Measurements from ENCODE around the gene MAP2K3.

DNA sequence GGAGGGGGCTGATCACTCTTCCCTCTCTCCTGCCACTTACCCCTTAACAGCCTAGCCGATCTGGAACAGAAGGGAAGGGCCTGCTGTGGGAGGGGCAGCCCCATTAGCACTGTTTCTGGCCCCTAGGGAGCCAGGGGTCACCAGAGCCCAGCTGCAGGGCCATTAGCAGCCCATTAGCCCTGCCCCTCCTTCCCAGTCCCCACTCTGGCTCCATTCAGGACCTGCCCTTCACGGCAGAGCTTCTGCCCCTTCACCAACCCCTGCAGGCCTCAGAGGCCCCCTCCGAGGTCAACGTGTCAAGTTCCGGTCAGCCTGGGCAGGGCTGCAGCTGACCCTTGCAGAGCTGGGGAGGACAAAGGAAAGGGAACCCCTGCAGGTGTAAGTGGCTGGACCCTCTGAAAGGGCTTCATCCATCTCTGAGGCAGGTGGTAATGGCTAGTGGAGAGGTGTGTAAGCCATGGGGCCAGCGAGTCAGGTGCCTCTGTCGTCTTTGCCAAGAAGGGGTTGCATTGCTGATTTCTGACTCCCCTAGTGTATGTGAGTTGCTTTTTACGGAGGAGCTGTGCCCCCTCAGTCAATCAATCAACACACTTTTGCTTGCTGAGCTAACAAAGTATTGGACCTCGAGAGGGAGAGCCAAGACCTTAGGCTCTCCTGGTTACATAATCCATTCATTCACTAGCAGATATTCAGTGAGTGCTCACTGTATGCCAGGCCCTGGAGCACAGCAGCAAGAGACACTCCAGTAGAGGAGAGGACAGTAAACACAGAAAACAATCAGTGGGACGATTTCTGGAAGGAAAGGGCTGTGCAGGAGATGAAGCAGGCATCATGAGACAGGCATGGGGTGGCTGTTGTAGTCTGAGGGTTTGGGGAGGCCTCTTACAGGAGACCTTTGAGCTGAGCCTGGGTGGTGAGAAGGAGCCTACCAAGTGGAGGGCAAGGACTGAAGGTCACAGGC, 73.5 kb downstream of the MAP2K3 start:
- TF ChIP-seq, protein P1, sequence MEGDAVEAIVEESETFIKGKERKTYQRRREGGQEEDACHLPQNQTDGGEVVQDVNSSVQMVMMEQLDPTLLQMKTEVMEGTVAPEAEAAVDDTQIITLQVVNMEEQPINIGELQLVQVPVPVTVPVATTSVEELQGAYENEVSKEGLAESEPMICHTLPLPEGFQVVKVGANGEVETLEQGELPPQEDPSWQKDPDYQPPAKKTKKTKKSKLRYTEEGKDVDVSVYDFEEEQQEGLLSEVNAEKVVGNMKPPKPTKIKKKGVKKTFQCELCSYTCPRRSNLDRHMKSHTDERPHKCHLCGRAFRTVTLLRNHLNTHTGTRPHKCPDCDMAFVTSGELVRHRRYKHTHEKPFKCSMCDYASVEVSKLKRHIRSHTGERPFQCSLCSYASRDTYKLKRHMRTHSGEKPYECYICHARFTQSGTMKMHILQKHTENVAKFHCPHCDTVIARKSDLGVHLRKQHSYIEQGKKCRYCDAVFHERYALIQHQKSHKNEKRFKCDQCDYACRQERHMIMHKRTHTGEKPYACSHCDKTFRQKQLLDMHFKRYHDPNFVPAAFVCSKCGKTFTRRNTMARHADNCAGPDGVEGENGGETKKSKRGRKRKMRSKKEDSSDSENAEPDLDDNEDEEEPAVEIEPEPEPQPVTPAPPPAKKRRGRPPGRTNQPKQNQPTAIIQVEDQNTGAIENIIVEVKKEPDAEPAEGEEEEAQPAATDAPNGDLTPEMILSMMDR (IDR thresholded peaks at IDR 0.05; ENCODE audit: poor library complexity, severe bottlenecking) = no peak
- TF ChIP-seq EZH2 (IDR thresholded peaks at IDR 0.05; ENCODE audit: borderline replicate concordance, insufficient read depth, low read length, poor library complexity, severe bottlenecking) (no peak), RAD21 (conservative IDR thresholded peaks at IDR 0.05) (no peak), EP300 (conservative IDR thresholded peaks at IDR 0.05; ENCODE audit: poor library complexity, severe bottlenecking) (no peak), POLR2AphosphoS5 (IDR thresholded peaks at IDR 0.05) (no peak)

All from neural cell (in vitro differentiated cells).